Mucosa of descending colon (tissue), 3 donors: ENCODE measurements around the gene CANT1. TPM values are rescaled to one million over a fixed set of nuclear protein-coding genes. Genes with fewer than 3 reads are reported as not detected.

Experiments
- ATAC-seq: fragments of 200-7000 bp; cut with Tn5 transposase; one replicate; pipeline ENCODE4 v1.9.1; 2020; ENCODE audit warnings: mild to moderate bottlenecking, moderate library complexity
- DNase-seq, 3 donors: peaks; one replicate each; pipeline ENCODE4 v3.0.0-alpha.2; 2020
- H3K36me3 ChIP-seq: fragments of 200-600 bp; one replicate; pipeline ENCODE4 v1.8.0; 2021; ENCODE audit warnings: low read depth, mild to moderate bottlenecking
- H3K4me1 ChIP-seq: fragments of 200-600 bp; one replicate; pipeline ENCODE4 v1.8.0; 2021; ENCODE audit warnings: low read depth, mild to moderate bottlenecking
- H3K4me3 ChIP-seq: fragments of 200-600 bp; one replicate; pipeline ENCODE4 v1.8.0; 2021; ENCODE audit warnings: mild to moderate bottlenecking
- H3K9me3 ChIP-seq: fragments of 200-600 bp; one replicate; pipeline ENCODE4 v1.8.0; 2021; ENCODE audit warnings: mild to moderate bottlenecking
- CTCF ChIP-seq: fragments of 200-600 bp; IDR thresholded peaks from one replicate; pipeline ENCODE4 v1.8.0; 2022; ENCODE audit warnings: antibody characterized with exemption, mild to moderate bottlenecking
- intact Hi-C, 2 donors: fragments of 100-400 bp; cut with DNase I in 1 of 2; cut with micrococcal nuclease in 1 of 2; formaldehyde crosslinking; loops; one replicate each; pipeline versions ENCODE4 v1.11.0 to v1.11.1; 2022; cut with DNase I, micrococcal nuclease
- total RNA-seq, 3 donors: library from RNA; stranded (reverse); fragmentation: NEBNext Ultra II Directional in 2 of 3; extraction: Animal tissue kit (Norgen Biotek cat#: 25700) in 2 of 3; gene quantifications; one replicate each; pipeline versions ENCODE4 v1.2.1 to v1.2.4, GENCODE V29; 2021 to 2023
- donor health status: DM: no; HTN: no; CAD: no; lungs with moderate emphysema.
- donor health status: DM: no; HTN: no; CAD: no.
- donor health status: DM: no; HTN: yes; CAD: no.

The CANT1 gene
- total RNA-seq, 3 donors from 2014 or later = 159 to 376 (median 242) TPM

GRCh38 chr17:78979780-78980623, 29.6 kb downstream of the CANT1 start, which contains the start of gene LGALS3BP:
Gene LGALS3BP, minus strand, starts transcription at chr17:78979923. Its CDS starts 2,732 bp downstream, at chr17:78977191.
- peak; percentile 84 to 87 (median 85) for DNase-seq
- intact Hi-C loops = no loop called here
- no peaks in the 10 kb centered on the region for H3K9me3 ChIP-seq
- H3K4me1 ChIP-seq = peaks cover 36% of the 10 kb centered on the region
- peak; percentile 85 for ATAC-seq
- peak within 1 kb of the TSS; percentile 14 for H3K4me3 ChIP-seq
- no peaks in the 10 kb centered on the region for H3K36me3 ChIP-seq
- no peak for TF ChIP-seq CTCF

- intact Hi-C loops = no loop called here
- H3K4me1 ChIP-seq = peaks cover 40% of the 10 kb centered on the region
- DNase-seq (peak in 1 of 3 donors; percentile 69), ATAC-seq (peak; percentile 40)
- TF ChIP-seq CTCF = no peak
- no peaks in the 10 kb centered on the region for H3K9me3 ChIP-seq
- H3K4me3 ChIP-seq = no peak overlapping the region
- no peaks in the 10 kb centered on the region for H3K36me3 ChIP-seq
Measured at GRCh38 chr17:78977997-78978973, 31.3 kb downstream of the CANT1 start.

- Histone ChIP-seq H3K36me3 (no peaks in the 10 kb centered on the region), H3K4me3 (no peak overlapping the region), H3K9me3 (no peaks in the 10 kb centered on the region), H3K4me1 (peaks cover 40% of the 10 kb centered on the region)
- intact Hi-C loops = no loop called here
- no peak for ATAC-seq
- no peak for DNase-seq
- TF ChIP-seq CTCF = no peak
Measured at GRCh38 chr17:78977681-78977943, 32.0 kb downstream of the CANT1 start.

GRCh38 chr17:78976907-78977680, 32.5 kb downstream of the CANT1 start:
- Histone ChIP-seq H3K4me3 (no peak overlapping the region), H3K4me1 (peaks cover 40% of the 10 kb centered on the region), H3K36me3 (no peaks in the 10 kb centered on the region), H3K9me3 (no peaks in the 10 kb centered on the region)
- intact Hi-C loops = no loop called here
- no peak for TF ChIP-seq CTCF
- ATAC-seq (no peak), DNase-seq (no peak)
